A172 (cell line): ENCODE results near the gene NUP210L. TPM values are rescaled to one million over a fixed set of nuclear protein-coding genes. Genes with fewer than 3 reads are reported as not detected.
"Not testable (repeated sequence)": the region's sequence is repeated elsewhere in the genome, so short reads cannot be mapped to it uniquely, and the experiment has no call there.

Experiments
- DNase-seq: peaks from one replicate; pipeline ENCODE4 v3.0.0-alpha.2; 2015; ENCODE audit warnings: low spot score
- total RNA-seq: library from RNA; depleted of rRNA; stranded (reverse); fragments of >200 nt; shearing (Covaris generic); gene quantifications from 2 replicates; pipeline ENCODE4 v1.2.3, GENCODE V29; 2014

Gene NUP210L
- total RNA-seq, 1 experiment from 2014 or later, result not detected

DNA sequence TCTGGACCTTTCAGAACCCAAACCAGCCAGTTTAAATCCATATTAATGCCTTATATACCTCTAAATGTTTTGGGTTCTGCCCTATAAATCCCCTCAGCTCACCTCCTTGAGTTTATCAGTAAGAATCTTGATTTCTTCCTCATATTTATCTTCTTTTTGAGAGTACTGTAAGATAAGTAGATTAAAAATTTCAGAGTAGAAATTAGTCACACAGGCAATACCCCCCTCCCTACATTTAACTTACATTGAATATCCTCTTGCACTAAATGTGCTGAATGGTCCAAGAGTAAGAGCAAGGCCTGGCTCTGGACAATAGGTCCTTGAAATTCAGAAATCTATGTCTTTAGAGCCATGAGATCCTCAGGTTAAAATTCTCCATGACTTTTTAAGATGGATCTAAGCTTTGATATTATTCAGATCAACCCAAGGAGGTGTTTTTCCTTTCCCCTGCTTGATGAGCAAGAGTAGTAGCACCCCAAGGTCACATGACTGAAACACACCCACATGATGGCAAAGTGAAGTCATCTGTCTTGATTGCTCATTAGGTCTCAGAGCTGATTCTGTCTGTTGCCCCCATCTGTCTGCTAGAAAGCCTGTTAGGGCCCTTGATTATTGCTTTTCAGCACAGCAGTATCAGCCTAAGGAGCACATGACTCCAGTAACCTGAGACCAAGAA is 15.8 kb upstream of the NUP210L start:
- no peak for DNase-seq

DNA sequence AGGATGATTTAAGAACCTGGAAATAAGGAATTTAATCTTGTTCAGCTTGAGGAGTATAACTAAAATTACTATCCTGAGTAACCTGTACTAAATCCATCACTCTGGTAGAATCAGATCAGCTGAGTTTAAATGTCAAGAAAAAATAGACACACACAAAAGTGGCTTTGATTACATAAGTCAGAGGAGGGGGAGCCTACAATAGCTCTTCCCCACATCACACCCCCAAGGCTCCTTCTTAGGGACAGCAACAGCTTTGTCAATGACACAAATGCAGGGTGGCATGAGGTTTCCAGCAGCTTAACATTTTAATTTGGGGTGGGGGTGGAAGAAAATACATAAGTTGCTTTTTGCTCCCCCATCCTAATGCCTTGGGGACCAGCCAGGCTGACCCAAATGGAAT is 12.6 kb upstream of the NUP210L start:
- no peak for DNase-seq

DNA sequence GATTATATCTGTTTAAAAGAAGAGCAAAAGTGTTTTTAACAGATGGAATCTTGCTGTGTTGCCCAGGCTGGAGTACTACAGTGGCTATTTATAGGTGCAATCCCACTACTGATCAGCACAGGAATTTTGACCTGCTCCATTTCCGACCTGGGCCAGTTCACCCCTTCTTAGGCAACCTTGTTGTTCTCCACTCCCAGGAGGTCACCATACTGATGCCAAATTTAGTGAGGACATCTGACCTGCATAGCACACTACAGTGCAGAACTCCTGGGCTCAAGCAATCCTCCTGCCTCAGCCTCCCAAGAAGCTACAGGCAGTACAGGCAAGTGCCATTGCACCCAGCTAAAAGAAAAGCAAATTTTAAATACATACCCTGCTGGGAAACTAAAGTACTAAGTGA is 11.3 kb upstream of the NUP210L start:
- no peak for DNase-seq

DNA sequence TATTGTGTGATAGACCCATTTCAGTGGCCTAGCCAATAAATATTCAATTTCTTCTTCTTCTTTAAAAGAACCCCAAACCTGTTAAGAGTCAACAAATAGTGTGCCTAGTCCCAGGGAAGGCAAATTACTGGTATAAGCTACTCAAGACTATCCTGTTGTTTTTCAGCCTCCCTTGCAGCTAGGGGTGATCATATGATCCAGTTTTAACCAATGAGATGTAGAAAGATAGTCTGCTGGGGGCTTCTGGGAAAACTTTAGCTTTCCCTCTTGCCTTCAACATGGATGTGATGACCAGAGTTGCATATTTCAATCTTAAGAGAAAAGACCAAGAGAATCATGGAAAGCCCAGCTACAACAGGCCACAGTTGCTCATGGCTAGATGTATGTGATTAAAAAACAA is 4.7 kb upstream of the NUP210L start:
- DNase-seq, result no peak

DNA sequence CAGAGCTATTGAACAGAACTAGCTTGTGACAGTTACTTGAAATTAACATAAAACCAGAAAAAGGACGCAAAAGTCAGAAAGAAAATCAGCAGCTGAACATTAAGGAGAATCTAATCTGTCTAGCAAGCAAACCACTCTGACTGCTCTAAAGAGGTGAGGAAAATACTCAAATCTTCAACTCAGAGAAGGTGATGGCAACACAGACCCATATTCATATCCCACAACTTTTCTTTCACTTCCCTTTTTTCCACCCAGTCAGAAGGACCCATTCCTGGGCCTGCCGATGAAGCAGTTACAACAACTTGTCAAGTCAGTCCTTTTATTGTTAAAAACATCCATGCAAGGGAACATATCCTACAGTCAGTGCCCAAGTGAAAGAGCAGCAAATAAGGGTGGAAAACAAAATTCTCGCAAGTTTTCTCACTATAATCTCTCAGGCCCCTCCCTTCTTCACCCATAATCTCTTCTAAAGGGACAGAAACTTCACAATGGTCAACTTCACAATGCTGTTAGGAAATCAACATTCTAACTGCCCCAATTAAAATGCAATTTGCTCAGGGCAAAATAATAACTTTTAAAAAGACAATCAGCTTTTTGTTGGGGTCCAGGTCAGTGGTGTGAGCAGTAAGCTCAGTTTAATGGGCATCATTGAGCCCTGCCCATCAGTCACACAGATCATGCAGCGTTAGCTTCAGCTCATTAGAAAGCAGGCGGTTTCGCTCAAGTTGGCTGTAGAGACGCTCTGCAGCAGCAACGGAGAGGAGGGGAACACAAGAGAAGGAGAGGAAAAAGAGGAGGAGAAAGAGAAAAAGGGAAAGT is 3.6 kb upstream of the NUP210L start:
- DNase-seq, result no peak

DNA sequence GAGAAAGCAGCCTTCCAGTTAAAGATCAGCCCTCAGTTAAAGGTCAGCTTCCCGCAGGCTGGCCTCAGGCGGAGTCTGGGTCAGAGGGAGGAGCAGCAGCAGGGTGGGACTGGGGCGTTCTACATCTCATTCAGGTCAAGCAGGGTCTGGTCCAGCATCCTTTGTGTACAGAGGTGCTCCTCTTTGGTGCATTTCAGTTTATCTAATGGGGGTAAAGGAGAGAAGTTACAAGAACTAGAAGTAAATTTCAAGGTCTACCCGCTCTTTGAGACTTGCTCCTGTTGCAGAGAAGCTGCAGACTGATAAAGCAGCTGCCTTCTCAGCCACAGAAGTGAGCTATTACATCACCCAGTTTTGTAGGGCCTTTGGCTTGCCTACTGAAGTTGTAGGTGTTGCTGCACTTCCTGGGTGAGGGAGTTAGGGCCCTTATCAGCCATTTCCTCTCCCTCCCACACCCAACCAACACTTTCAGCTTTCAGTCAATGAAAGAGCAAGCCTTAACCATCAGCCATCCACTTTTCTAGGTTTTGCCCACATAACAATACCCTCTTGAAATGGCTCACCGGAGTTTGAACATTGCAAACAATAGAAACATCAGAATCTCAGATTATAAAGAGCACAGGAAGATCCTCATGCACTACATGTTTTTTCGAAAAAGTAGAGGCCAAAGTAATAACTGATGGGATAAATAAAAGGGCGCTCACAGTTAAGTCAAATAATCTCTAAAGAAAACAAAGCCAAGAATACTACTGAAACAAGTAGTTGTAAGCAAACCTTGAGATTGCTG is 2.8 kb upstream of the NUP210L start:
- DNase-seq, result peak; percentile 42

DNA sequence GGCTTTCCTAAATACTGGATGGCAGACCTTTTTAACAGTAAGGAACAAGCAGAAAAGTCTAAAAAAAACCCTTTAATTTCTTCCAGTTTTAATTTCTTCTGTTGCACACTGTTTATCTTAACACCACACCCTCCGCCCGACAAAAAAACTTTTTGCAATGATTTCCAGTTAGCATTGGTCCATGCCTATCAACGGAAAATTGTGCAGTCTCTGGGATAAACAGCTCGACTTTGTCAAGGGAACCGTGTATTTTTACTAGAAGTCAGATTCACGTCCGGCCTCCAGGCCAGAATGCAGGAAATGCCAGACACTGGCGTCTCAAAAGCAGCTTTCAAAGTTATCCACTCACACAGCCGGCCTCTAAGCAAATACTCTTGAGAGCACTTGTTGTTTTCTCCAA is 378 bp upstream of the NUP210L start:
- no peak for DNase-seq

DNA sequence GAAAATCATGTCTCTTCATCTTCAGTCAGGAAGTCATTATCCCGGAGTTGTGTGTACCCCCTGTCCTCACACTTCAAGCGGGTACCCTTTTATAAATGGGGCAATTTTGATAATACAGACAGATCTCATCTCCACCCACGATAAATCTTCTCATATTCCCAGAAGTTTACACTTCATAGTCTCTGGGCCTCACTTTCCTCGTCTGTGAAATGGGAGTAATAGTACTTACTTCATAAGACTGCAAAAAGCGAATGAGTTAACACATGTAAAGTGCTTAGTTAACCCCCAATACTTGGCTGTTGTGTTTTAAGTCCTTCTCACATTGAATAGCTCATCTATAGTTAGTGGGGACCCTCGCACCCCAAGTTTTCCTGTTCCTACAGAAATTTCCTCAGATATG is 820 bp downstream of the NUP210L start:
- DNase-seq, result no peak

DNA sequence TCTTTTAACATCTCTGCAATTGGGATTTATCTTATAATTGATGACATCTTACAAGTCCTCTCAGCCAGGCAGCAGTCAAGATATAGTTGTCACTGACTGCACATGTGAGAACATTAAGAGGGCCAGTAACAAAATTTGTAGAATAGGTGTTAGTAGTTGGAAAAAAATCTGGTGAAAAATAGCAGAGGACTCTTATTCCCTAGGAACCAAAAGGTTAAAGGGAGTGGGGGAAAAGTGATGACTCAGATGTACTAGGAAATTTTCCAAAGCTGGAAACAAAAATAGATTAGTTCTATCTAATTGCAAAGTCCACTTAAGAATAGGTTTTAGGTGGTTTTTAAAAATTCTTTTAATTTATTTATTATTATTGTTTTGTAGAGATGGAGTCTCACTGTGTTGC is 3.6 kb downstream of the NUP210L start:
- no peak for DNase-seq

DNA sequence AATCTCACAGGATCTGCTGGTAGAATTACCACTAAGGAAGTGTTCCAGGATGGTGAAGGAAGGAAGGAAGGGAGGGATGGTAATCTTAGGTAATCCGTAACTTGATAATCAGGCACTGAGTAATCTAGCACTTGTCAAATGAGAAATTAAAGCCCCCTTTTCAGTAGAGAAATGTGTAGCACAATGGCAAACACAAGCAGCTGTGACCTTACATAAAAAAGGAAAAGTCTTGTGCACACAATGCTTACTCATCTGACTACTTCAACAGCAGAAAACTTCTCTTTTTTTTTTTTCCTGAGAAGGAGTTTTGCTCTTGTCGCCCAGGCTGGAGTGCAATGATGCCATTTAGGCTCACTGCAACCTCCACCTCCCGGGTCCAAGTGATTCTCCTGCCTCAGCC is 6.1 kb downstream of the NUP210L start:
- no peak for DNase-seq

DNA sequence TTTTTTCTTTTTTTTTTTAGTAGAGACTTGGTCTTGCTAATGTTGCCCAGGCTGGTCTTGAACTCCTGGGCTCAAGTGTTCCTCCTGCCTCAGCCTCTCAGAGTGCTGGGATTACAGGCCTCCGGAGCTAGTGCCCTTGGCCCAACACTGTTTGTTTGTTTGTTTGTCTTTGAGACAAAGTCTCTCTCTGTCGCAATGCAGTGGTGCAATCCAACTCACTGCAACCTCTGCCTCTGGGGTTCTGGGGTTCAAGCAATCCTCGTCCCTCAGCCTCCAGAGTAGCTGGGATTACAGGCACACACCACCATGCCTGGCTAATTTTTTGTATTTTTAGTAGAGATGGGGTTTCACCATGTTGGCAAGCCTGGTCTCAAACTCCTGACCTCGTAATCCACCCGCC is 7.4 kb downstream of the NUP210L start:
- not testable (repeated sequence) for DNase-seq

DNA sequence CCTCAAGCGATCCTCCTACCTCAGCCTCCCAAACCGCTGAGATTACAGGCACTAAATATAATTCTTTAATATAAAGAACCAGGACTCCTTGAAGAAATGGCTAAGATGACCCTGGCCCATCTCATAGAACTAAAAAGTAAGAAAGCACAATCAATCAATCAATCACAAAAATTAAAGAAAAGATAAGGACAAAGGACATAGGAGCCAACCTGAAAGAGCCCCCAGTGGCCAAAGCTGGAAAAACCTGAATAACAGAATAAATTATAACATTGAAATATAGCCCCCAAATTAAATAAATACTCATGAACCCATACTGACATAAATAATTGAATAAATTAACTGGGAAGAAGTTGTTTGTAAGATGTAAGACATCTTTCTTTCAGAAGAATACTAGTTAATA is 8.9 kb downstream of the NUP210L start:
- no peak for DNase-seq

DNA sequence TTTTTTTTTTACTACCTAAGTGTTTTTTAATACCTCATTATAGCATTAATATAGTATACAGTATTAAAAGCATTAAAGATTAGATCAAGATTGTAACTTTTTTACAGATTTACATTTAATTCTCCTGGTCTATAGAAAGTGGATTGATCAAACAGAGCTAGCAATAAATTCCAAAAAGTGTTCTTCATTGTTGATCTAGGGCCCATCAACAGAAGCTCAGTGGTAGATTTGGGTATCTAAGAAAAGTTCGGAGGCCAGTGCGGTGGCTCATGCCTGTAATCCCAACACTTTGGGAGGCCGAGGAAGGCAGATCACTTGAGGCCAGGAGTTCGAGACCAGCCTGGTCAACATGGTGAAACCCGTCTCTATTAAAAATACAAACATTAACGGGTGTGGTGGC is 12.5 kb downstream of the NUP210L start:
- DNase-seq, result no peak

DNA sequence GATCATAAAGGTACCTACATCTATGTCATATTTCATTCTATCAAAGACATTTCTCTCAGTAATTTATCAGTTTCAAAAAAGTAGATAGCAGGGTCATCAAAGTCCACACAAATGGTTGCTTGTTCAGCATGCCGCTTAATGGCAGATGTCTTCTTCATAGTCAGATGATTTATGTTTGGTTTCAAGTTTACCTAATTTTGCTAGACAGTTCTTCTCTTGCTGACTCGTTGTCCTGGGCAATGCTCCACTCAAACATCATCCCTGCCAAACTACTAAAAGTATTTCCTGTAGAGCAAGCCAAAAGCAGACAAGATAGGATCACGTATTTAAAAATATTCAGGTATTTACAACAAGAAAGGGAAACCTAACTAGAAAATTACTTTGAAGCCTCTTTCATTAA is 13.6 kb downstream of the NUP210L start:
- DNase-seq, result no peak

DNA sequence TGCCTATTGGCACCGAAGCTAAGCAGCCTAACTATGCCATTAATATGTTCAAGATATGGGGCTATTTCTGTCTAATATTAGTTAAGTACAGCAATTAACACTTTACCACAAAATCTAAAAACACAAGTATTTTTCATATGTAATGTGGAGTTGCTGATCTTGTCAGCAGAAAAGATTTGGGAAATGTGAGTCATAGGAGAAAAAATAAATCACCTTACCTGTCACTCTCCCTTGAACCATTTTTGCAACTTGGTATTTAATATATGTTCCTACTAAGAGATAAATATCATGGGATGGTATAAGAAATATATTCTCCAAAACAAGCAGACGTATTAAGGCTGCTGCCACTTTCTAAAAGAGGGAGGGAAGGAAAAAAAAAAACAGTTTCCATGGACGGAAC is 17.0 kb downstream of the NUP210L start:
- peak; percentile 29 for DNase-seq

DNA sequence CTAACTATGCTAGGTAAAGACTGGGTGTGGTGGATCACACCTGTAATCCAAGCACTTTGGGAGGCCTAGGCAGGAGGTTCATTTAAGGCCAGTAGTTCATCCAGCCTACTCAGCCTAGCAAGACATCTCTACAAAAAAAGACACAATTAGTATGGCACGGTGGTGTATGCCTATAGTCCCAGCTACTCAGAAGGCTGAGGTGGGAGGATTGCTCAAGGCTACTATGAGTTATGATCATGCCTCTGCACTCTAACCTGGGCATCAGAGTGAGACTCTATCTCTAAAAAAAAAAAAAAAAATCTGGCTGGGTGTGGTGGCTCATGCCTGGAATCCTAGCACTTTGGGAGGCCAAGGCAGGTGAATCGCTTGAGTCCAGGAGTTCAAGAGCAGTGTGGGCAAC is 21.6 kb downstream of the NUP210L start:
- DNase-seq, result no peak

DNA sequence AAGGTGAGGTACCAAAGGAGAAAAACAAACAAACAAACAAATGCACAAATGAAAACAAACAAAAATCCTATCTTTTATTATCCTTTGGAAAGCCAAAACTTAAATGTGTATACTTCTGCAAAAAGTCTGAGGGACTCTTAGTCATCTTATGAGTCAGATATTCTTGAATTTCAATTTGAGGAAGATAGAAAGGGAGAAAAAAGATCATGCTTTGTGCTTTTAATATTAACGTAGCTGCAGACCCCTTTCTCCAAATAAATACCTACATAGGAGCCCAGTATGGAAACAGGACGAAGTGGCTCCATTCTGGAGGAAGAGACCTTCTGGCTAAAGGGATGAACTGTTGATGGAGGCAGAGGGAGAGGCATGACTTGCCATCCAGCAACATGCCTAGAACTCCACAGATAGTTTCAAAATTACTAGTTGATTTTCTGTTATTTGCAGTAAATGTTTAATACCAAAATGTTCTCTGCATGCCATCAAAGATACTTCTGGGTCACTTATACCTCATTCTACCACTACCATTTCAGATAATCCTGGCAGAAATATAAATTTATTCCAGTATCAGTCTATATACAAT is 25.4 kb downstream of the NUP210L start:
- no peak for DNase-seq

DNA sequence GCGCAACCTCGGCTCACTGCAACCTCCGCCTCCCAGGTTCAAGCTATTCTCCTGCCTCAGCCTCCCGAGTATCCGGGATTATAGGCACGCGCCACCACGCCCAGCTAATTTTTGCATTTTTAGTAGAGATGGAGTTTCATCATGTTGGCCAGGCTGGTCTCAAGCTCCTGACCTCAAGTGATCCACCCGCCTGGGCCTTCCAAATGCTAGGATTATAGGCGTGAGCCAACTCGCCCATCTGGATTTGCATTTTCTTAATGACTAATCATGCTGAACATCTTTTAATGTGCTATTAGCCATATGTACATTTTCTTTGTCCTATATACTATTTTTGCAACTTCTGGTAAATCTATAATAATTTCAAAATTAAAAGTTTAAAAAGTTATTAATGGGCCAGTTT is 31.7 kb downstream of the NUP210L start:
- not testable (repeated sequence) for DNase-seq

DNA sequence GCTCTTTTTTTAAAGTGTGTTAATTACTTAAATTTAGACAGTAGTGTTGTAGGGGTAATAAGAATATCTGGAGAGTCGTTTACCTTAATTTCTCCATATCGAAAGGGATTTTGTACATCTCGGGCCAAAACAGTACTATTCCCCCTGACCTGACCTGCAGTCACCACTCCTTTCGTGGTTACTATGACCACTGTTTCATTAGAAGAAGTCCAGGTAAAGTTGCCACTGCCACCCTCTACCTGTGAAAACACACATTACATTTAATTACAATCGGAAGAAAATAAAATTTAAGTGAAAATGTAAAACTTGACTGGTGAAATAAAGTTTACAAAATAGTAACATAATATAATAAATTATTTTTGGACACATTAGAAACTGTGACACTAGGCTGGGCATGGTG is 37.2 kb downstream of the NUP210L start:
- DNase-seq, result no peak

DNA sequence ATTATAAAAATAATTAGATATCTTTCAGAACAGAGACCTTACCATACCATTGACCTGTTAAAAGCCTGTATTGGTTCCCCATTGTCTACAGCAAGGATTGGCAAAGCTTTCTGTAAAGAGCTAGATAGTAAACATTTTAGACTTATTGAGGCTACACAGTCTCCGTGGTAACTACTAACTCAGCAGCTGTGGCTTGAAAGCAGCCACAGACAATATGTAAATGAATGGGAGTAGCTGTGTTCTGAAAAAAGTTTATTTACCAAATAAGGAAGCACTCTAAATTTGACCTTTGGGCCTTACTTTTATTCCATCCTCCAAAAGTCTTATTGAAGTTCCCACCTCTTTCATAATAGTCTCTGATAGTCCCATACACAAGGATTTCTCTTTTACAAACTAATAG is 39.7 kb downstream of the NUP210L start:
- no peak for DNase-seq

DNA sequence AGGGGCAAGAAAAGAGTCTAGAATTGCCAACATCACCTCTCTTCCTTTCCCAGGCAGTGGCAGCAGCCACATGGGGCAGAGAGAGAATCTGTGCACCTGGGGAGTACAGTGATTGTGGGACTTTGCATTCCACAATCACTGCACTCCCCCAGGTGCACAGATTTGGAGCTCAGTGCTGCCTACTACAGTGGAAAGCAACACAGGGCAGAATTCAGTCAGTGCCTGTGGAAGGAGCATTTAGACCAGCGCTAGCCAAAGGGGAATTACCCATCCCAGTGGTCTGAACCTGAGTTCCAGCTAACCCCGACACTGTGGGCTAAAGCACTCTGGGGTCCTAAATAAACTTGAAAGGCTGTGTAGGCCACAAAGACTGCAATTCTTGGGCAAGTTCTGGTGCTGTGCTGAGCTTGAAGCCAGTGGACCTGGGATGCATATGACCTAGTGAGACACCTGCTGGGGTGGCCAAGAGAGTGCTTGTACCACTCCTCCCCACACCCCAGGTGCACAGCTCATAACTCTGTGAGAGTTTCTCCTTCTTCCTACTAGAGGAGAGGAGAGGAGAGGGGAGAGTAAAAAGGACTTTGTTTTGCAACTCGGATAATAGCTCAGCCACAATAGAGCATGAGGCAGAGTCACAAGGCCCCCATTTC is 50.3 kb downstream of the NUP210L start:
- DNase-seq, result no peak

DNA sequence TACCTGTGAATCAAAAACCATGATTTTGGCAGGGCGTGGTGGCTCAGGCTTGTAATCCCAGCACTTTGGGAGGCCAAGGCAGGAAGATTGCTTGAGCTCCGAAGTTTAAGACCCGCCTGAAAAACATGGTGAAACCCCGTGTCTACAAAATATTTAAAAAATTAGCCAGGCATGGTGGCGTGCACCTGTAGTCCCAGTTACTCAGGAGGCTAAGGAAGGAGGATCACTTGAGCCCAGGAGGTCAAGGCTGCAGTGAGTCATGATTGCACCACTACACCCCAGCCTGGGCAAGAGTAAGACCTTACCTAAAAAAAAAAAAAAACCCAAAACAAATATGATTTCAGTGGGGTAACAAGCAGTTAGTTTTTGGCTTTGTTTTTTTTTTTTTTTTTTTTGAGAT is 54.7 kb downstream of the NUP210L start:
- DNase-seq, result not testable (repeated sequence)
